Activated T-cell treated with anti-CD3 and anti-CD28 coated beads, Interleukin-2, amount 50 U/mL, for 1 hour (primary cell): ENCODE data around the gene C3AR1.
"Not testable (repeated sequence)": the region's sequence is repeated elsewhere in the genome, so short reads cannot be mapped to it uniquely, and the experiment has no call there.

Source experiments
- DNase-seq: peaks from one replicate; pipeline ENCODE4 v3.0.0-alpha.2; 2020

C3AR1 gene

GRCh38 chr12:8054816-8055215 lies 11.3 kb downstream of the C3AR1 start:
- no peak for DNase-seq

- no peak for DNase-seq
Measured at GRCh38 chr12:8052679-8053078, 13.5 kb downstream of the C3AR1 start.

GRCh38 chr12:8050600-8051250 lies 15.4 kb downstream of the C3AR1 start:
- DNase-seq = no peak

GRCh38 chr12:8048906-8049305 lies 17.3 kb downstream of the C3AR1 start:
- DNase-seq = no peak

- no peak for DNase-seq
Measured at GRCh38 chr12:8047842-8048241, 18.3 kb downstream of the C3AR1 start.

GRCh38 chr12:8045952-8046944 lies 19.9 kb downstream of the C3AR1 start:
- DNase-seq = peak; percentile 85

GRCh38 chr12:8040791-8041190 lies 25.4 kb downstream of the C3AR1 start:
- DNase-seq = no peak

GRCh38 chr12:8038659-8039114 lies 27.5 kb downstream of the C3AR1 start:
- peak; percentile 30 for DNase-seq

- DNase-seq = no peak
Measured at GRCh38 chr12:8037947-8038346, 28.2 kb downstream of the C3AR1 start.

- DNase-seq = no peak
Measured at GRCh38 chr12:8037046-8037663, 29.0 kb downstream of the C3AR1 start.

- DNase-seq = no peak
Measured at GRCh38 chr12:8036346-8036745, 29.8 kb downstream of the C3AR1 start.

- DNase-seq = no peak
Measured at GRCh38 chr12:8035440-8036010, 30.6 kb downstream of the C3AR1 start.

- no peak for DNase-seq
Measured at GRCh38 chr12:8034802-8035201, 31.4 kb downstream of the C3AR1 start.

- DNase-seq = peak; percentile 56
Measured at GRCh38 chr12:8033153-8034044, 32.8 kb downstream of the C3AR1 start.

GRCh38 chr12:8032242-8033152 lies 33.7 kb downstream of the C3AR1 start, which contains the start of gene FOXJ2:
FOXJ2 (plus strand) TSS chr12:8032716; CDS start chr12:8039833, 7,117 bp downstream.
- peak; percentile 87 for DNase-seq

GRCh38 chr12:8031872-8032241 lies 34.3 kb downstream of the C3AR1 start:
- no peak for DNase-seq

GRCh38 chr12:8031017-8031416 lies 35.1 kb downstream of the C3AR1 start:
- DNase-seq = not testable (repeated sequence)

GRCh38 chr12:8030189-8030588 lies 36.0 kb downstream of the C3AR1 start:
- DNase-seq = no peak

GRCh38 chr12:8028267-8028666 lies 37.9 kb downstream of the C3AR1 start:
- DNase-seq = no peak

GRCh38 chr12:8027856-8028255 lies 38.3 kb downstream of the C3AR1 start:
- DNase-seq = no peak
